Measurements from ENCODE around the gene KLHL35.

Gene KLHL35

GRCh38 chr11:75432911-75433321, at the start of gene KLHL35:
TSS of gene KLHL35 (minus strand) at chr11:75433203. CDS start at chr11:75430629, 2,574 bp downstream.
- TF ChIP-seq CTCF (IDR thresholded peaks at IDR 0.05): no peak
- H3K4me3 ChIP-seq: no peak within 1 kb of the TSS
- H3K27ac ChIP-seq: peak within 1 kb of the TSS in 1 of 2 donors; percentile 22
- DNase-seq (ENCODE audit: low spot score): no peak

GRCh38 chr11:75481922-75482606, 49.1 kb upstream of the KLHL35 start:
- H3K27ac ChIP-seq: no peak overlapping the region
- no peak for TF ChIP-seq CTCF (IDR thresholded peaks at IDR 0.05)
- no peak for DNase-seq (ENCODE audit: low spot score)
- no peak overlapping the region for H3K4me3 ChIP-seq

GRCh38 chr11:75481223-75481921, 48.4 kb upstream of the KLHL35 start:
- no peak for DNase-seq (ENCODE audit: low spot score)
- no peak for TF ChIP-seq CTCF (IDR thresholded peaks at IDR 0.05)
- no peak overlapping the region for H3K4me3 ChIP-seq
- no peak overlapping the region for H3K27ac ChIP-seq

GRCh38 chr11:75480185-75481175, 47.5 kb upstream of the KLHL35 start:
- Histone ChIP-seq H3K27ac (no peak overlapping the region), H3K4me3 (no peak overlapping the region)
- no peak for TF ChIP-seq CTCF (IDR thresholded peaks at IDR 0.05)

GRCh38 chr11:75479597-75480145, 46.7 kb upstream of the KLHL35 start:
- DNase-seq (ENCODE audit: low spot score): no peak
- no peak for TF ChIP-seq CTCF (IDR thresholded peaks at IDR 0.05)
- Histone ChIP-seq H3K4me3 (no peak overlapping the region), H3K27ac (no peak overlapping the region)

More at GRCh38 chr11:75480185-75481175, 47.5 kb upstream of the KLHL35 start:
- DNase-seq (ENCODE audit: low spot score): no peak

- no peak overlapping the region for H3K27ac ChIP-seq
- no peak for TF ChIP-seq CTCF (IDR thresholded peaks at IDR 0.05)
Measured at GRCh38 chr11:75478783-75479596, 46.0 kb upstream of the KLHL35 start.

More at GRCh38 chr11:75478783-75479596, 46.0 kb upstream of the KLHL35 start:
- no peak for DNase-seq (ENCODE audit: low spot score)
- no peak overlapping the region for H3K4me3 ChIP-seq

Measured in coronary artery (tissue), 2 donors.